ENCODE results near the gene LHX4.
"Not testable (repeated sequence)": the region's sequence is repeated elsewhere in the genome, so short reads cannot be mapped to it uniquely, and the experiment has no call there.

LHX4 gene

DNA sequence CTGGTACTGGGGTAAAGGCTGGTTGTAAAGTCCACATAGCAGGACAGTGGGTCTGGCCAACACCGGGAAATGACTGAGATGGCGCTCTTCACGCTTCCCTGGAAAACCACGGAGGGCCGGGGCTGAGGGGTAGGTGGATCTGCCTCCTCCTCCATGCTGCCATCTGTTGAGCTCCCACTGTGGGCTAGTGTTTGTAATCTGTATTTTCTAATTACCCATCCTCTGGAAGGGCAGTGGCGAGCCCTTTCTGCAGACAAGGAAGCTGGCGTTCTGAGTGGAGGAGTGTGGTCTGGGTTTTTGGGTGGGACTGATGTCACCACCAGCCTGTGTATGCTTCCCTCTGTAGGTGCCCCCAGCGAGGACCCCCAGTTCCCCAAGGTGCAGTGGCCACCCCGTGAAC is 34.1 kb upstream of the LHX4 start:
- in situ Hi-C loops (cut with HindIII; ENCODE audit: low sequenced_read_pairs), result loop anchor here (25.0 kb wide), 1 partner anchor 334 kb away; no protein-coding TSS in a partner anchor

- in situ Hi-C loops (cut with HindIII; ENCODE audit: low sequenced_read_pairs), result loop anchor here (25.0 kb wide), 1 partner anchor 334 kb away; no protein-coding TSS in a partner anchor
These were observed 33.5 kb upstream of the LHX4 start for GRCh38 chr1:180196436-180197003.

DNA sequence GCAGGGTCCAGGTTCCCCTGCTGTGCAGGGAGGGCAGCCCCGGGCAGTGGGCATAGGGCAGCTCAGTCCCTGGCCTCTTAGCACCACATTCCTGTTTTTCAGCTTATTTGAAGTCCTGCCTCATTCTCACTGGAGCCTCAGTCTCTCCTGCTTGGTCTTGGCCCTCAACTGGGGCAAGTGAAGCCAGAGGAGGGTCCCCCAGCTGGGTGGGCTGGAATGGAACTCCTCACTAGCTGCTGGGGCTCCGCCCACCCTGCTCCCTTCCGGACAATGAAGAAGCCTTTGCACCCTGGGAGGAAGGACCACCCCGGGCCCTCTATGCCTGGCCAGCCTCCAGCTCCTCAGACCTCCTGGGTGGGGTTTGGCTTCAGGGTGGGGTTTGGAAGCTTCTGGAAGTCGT is 32.8 kb upstream of the LHX4 start:
- in situ Hi-C loops (cut with HindIII; ENCODE audit: low sequenced_read_pairs), result loop anchor here (25.0 kb wide), 1 partner anchor 335 kb away; no protein-coding TSS in a partner anchor

- in situ Hi-C loops (cut with HindIII; ENCODE audit: low sequenced_read_pairs), result loop anchor here (25.0 kb wide), 1 partner anchor 336 kb away; no protein-coding TSS in a partner anchor
These were observed 31.9 kb upstream of the LHX4 start for GRCh38 chr1:180198196-180198595.

GRCh38 chr1:180198611-180199010 is 31.5 kb upstream of the LHX4 start:
- in situ Hi-C loops (cut with HindIII; ENCODE audit: low sequenced_read_pairs), result loop anchor here (25.0 kb wide), 1 partner anchor 336 kb away; no protein-coding TSS in a partner anchor

GRCh38 chr1:180199018-180199417 is 31.0 kb upstream of the LHX4 start:
- in situ Hi-C loops (cut with HindIII; ENCODE audit: low sequenced_read_pairs), result loop anchor here (25.0 kb wide), 1 partner anchor 337 kb away; no protein-coding TSS in a partner anchor

- in situ Hi-C loops (cut with HindIII; ENCODE audit: low sequenced_read_pairs), result no loop called here
These were observed 28.4 kb upstream of the LHX4 start for GRCh38 chr1:180201451-180202200.

DNA sequence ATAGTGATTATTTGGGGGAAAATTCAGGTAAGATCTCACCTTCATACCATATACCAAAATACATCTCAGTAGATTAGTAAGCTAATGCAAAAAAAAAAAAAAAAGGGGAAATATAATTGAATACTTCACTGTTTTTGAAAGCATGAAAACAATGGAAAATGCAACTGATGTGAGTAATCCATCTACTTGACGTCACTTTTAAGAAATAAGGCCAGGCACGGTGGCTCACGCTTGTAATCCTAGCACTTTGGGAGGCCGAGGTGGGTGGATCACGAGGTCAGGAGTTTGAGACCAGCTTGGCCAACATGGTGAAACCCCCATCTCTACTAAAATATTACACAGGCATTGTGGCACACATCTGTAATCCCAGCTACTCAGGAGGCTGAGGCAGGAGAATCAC is 27.5 kb upstream of the LHX4 start:
- in situ Hi-C loops (cut with HindIII; ENCODE audit: low sequenced_read_pairs), result not testable (repeated sequence)

GRCh38 chr1:180204231-180204630 is 25.8 kb upstream of the LHX4 start:
- in situ Hi-C loops (cut with HindIII; ENCODE audit: low sequenced_read_pairs), result no loop called here

DNA sequence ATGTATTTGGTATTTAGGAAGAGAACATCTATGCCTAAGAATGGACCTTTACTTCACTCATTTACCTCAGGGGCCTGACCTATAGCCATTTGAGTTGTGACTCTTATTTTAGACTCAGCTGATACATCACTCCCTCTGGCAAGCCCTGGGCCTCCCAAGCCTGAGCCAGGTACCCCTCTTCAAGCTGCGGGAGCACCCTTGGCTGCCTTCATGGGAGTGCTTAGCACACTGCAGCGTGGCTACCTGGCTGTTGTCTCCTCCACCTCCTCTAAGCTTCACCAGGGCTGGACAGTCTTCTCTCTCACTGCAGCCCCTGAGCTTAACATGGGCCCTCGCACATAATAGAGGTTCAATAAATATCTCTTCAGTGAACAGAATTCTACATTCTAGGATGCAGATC is 23.5 kb upstream of the LHX4 start:
- in situ Hi-C loops (cut with HindIII; ENCODE audit: low sequenced_read_pairs), result no loop called here

DNA sequence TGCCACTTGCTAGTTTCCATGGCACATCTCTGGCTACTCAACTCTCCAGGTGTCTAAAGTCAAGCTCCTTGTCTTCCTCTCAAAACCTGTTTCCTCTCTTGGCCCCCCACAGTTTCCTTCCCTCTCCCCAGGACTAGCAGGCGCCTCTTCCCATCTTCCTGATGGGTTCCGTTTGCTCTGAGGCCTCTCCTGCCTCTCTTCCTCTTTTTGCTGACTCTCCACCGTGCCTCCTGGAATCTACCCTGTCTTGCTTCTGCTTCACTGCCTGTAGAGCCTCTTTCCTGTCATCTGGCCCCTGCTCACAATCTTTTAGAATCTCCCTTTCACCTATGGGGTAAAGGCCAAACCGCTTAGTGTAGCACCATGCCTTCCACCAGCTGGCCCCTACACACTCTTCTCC is 21.8 kb upstream of the LHX4 start:
- in situ Hi-C loops (cut with HindIII; ENCODE audit: low sequenced_read_pairs), result no loop called here

DNA sequence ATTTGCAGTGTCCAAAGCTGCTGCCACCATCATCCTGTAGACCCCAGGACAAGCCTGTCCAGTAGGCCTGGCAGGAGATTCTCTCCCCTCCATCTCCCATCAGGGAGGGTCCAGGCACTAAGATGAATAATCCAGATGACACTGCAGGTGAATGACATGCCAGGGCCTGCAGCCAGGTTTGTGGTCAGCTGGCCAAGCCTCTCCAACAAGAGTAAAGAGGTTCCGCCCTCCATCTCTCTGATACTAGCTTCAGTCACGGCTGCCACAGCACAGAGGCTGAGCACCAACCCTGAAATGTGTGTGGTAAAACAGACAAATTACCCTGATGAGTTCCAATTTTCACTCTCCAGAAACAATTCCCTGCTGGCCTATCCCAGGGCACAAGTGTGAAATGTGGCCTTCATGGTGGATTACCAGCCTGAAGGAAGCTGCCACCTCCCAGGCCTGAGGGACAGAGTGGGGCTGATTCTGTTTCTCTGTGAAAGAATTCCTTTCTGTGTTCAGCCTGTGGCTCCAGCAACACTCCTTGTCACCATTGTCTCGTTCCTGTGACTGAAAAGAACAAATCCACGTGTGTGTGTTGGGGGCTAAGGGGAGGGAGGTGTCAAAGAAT is 19.9 kb upstream of the LHX4 start:
- in situ Hi-C loops (cut with HindIII; ENCODE audit: low sequenced_read_pairs), result no loop called here

DNA sequence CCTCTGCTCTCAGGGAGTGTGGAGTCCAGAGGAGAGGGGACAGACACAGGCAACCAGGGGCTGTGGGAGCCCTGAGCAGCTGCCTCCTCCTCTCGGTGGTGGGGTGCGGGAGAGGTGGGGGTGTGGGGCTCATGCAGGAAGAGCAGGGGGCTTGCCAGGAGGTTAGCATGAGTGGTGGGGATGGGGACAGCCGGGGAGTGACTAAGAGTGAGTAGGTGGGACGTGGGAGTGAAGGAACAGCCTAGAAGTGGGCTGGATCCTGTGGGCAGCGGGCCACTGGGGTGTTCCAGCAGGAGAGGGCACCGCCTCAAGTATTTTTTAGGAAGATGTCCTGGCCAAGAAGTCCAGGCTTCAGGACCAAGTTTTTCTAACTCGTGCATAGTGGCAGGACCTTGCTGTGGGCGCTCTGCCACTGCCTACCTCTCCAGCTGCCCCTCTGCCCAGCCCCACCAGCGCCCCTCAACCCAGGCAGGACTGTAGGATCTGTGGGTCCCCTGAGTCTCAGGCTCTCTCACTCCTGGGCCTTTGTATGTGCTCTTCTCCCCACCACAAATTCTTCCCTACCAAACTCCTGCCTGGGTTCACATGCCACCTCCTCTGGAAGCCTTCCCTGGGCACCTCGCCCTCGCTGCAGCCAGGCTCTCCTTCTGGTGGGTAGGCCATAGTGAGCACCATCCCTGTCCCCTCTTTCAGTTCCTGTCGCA is 18.8 kb upstream of the LHX4 start:
- in situ Hi-C loops (cut with HindIII; ENCODE audit: low sequenced_read_pairs), result no loop called here

DNA sequence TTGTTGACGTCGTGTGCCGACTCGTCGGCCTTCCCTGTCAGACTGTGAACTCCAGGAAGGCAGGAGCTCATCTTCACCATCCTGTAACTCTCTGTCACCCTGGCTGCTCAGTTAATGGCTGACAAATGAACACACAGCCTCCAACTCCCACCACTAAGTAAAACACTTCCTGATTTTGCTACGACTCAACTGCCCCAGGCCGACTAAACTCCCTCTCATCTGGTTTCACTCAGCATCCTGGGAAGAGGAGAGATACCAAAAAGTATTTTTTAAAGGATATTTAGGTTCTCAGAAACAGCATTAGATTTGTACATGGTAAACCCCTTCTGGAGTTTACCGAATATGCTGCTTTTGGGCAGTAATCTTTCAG is 18.2 kb upstream of the LHX4 start:
- in situ Hi-C loops (cut with HindIII; ENCODE audit: low sequenced_read_pairs), result no loop called here

- in situ Hi-C loops (cut with HindIII; ENCODE audit: low sequenced_read_pairs), result no loop called here
These were observed 16.5 kb upstream of the LHX4 start for GRCh38 chr1:180213401-180214170.

DNA sequence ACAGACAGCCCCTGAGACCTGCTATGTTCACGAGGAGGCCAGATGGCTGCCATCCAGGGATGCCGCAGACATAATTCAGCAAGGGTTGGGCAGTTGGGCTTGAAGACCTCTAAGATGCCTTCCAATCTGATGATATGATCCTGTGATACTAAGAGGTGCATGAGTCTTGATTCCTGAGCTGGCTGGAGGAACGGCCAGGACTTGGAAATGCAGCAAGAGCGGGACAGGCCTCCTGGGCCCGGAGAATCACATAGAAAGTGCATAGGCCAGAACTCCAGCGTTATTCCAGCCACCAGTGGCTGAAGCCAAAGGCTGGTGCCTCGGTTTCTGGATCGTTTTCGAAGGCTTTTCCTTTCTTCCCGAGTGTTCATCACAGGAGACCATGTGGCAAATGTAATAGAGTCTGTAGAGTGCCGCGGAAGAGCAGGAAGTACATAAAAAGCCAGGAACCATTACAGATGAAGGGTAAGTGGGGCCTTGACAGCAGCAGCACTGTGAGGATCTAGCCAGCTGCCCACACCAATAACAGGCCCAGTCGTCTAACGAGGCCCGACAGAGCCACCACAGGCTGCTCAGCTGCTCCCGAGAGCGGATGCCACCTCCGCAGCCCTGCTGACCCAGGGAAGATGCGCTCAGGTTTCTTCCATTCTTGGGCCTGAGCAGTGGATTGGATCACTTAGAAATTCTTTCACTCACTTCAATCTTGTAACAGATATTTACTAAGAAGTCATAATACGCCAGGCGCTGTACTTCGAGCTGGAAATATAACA is 14.0 kb upstream of the LHX4 start:
- in situ Hi-C loops (cut with HindIII; ENCODE audit: low sequenced_read_pairs), result no loop called here

DNA sequence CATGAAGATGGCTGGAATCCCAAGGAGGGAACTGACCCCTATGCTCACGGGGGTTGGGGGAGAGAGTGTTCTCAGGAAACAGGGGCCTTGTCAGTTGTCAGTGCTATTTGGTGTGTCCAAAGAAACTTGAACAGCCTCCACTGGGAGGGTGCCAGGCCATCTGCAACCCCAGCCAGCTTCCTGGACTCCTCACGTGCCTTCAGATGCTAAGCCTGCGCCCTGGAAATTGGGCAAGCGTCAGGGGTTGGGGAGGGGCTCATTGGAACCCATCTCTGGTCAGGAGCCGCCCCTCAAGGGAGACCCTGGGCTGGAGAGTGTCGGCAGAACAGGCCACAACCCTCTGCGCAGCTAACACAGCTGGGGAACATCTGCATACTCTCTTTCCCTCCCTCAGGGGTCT is 13.1 kb upstream of the LHX4 start:
- in situ Hi-C loops (cut with HindIII; ENCODE audit: low sequenced_read_pairs), result no loop called here

DNA sequence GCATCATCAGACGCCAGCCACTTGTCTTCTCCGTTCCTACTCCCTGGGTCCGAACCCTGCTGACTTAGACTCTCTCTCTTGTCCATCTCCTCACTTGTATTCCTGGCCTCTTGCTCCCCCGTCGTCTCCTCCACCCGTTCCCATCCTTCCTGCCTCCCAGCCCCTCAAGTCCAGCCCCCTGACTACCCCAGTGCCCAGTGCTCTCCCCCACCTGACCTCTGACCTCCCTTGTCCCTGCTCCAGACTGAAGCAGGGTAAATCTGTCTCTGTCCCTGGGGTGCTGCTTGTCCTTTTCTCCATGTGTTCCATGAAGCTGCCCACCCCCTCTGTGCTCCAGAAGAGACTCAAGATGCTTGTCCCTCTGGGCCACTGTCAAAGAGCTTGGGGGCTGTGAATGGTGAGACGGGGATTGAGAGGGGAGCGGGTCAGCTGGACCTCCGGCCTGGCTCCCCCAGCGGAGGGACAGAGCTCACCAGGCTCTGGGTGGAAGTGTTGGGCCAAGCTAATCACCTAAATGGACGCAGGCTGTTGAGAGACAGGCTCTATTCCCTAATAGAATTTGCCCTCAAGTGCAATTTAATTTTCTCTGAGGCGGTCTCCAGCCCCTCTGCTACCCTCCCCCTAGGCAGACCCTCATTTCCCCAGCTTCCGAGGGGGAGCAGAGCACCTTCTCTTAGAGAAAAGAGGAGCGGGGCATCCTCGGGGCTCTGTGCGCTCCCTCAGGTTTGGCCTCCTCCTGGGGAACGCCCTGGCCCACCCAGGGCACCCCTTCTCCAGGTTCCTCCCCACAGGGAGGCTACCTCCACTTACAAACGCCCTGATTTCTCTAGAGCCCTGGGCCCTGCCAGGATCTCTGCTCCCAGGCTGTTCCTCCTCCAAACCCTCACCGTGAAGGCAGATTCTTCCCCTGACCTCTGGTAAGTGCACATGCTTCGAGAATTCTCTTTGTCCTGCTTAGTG is 11.0 kb upstream of the LHX4 start:
- in situ Hi-C loops (cut with HindIII; ENCODE audit: low sequenced_read_pairs), result no loop called here

- in situ Hi-C loops (cut with HindIII; ENCODE audit: low sequenced_read_pairs), result no loop called here
These were observed 10.3 kb upstream of the LHX4 start for GRCh38 chr1:180219776-180220175.
